Activated CD8-positive, alpha-beta T cell treated with anti-CD3 and anti-CD28 coated beads for 36 hours (primary cell): Measurements from ENCODE around the gene PKD1L1. TPM values are rescaled to one million over a fixed set of nuclear protein-coding genes. Genes with fewer than 3 reads are reported as not detected.
A peak's percentile ranks its signal among the peaks of the same experiment; 100 is the strongest.

Source experiments
- ATAC-seq: fragments of 200-7000 bp; cut with Tn5 transposase; one replicate; pipeline ENCODE4 v1.10.0; 2021; ENCODE audit warnings: mild to moderate bottlenecking, moderate library complexity
- CTCF ChIA-PET: fragments of 350-600 bp; sonication (Branson Sonifier 250); formaldehyde crosslinking; loops from one replicate; lab custom pipeline; 2021; ENCODE audit warnings: antibody characterized with exemption; lab: Charles Lee
- POLR2A ChIA-PET: fragments of 350-600 bp; sonication (Branson Sonifier 250); formaldehyde crosslinking; loops from one replicate; lab custom pipeline; 2021; ENCODE audit warnings: antibody characterized with exemption; lab: Charles Lee
- DNase-seq: peaks from one replicate; pipeline ENCODE4 v3.0.0-alpha.2; 2020
- H3K27ac Mint-ChIP-seq: one replicate; pipeline ENCODE4 v1.8.0; 2021; ENCODE audit warnings: mild to moderate bottlenecking, mixed read lengths
- H3K27me3 Mint-ChIP-seq: one replicate; pipeline ENCODE4 v1.8.0; 2021; ENCODE audit warnings: mixed read lengths
- H3K36me3 Mint-ChIP-seq: one replicate; pipeline ENCODE4 v1.8.0; 2021; ENCODE audit warnings: low read depth, mixed read lengths
- H3K4me1 Mint-ChIP-seq: one replicate; pipeline ENCODE4 v1.8.0; 2021; ENCODE audit warnings: low read depth, mixed read lengths
- H3K4me3 Mint-ChIP-seq: one replicate; pipeline ENCODE4 v1.8.0; 2021; ENCODE audit warnings: mild to moderate bottlenecking, moderate library complexity, mixed read lengths
- H3K9me3 Mint-ChIP-seq: one replicate; pipeline ENCODE4 v1.8.0; 2021; ENCODE audit warnings: mixed read lengths
- intact Hi-C: fragments of 100-400 bp; cut with micrococcal nuclease; formaldehyde crosslinking; loops from one replicate; pipeline ENCODE4 v1.10.0; 2022
- total RNA-seq, 2 experiments: library from RNA; stranded (reverse); gene quantifications; one replicate each; pipeline ENCODE4 v1.2.3, GENCODE V29; 2021
- TF ChIP-seq, protein P1 (sequence below): fragments of 200-600 bp; IDR thresholded peaks from one replicate; pipeline ENCODE4 v1.8.0; 2022; ENCODE audit warnings: antibody characterized with exemption, mild to moderate bottlenecking

PKD1L1 gene
- total RNA-seq, 2 experiments from 2014 or later = 0.09 to 0.20 TPM

DNA sequence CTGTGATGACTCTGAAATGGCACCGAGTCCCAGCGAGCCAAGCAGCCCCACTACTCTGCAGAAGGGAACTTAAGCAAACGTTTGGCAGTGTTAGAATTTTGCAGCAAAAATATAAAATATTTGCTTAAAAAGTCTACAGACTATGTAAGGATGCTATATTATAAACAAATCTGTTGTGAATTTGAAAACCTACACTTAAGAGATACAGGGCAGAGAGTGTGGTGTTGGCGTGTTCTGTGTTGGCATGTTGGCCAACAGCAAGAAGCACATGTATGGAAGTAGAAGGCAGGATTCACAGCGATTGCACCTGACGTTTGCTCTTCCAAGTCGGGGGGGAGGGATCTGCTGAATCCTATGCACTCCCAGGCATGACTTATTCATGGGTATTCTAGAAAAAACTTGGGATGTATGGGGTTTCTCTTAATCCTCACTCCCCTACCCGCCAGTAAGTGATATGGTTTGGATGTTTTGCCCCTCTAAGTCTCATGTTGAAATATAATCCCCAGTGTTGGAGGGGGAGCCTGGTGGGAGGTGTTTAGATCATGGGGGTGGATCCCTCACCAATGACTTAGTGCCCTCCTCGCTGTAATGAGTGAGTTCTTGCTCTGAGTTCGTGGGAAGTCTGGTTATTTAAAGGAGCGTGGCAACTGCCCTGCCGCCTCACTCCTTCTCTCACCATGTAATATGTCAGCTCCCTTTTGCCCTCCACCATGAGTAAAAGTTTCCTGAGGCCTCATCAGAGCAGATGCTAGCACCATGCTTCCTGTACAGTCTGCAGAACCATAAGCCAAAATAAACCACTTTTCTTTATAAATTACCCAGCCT is 62.1 kb downstream of the PKD1L1 start:
- Mint-ChIP-seq H3K9me3 (no peaks in the 10 kb centered on the region), H3K27ac (no peak overlapping the region), H3K4me3 (no peak overlapping the region), H3K4me1 (no peaks in the 10 kb centered on the region), H3K36me3 (no peaks in the 10 kb centered on the region), H3K27me3 (no peaks in the 10 kb centered on the region)
- intact Hi-C loops = no loop called here
- ChIA-PET POLR2A (no interaction called here), CTCF (no interaction called here)
- DNase-seq (no peak), ATAC-seq (no peak)
- TF ChIP-seq, protein P1, sequence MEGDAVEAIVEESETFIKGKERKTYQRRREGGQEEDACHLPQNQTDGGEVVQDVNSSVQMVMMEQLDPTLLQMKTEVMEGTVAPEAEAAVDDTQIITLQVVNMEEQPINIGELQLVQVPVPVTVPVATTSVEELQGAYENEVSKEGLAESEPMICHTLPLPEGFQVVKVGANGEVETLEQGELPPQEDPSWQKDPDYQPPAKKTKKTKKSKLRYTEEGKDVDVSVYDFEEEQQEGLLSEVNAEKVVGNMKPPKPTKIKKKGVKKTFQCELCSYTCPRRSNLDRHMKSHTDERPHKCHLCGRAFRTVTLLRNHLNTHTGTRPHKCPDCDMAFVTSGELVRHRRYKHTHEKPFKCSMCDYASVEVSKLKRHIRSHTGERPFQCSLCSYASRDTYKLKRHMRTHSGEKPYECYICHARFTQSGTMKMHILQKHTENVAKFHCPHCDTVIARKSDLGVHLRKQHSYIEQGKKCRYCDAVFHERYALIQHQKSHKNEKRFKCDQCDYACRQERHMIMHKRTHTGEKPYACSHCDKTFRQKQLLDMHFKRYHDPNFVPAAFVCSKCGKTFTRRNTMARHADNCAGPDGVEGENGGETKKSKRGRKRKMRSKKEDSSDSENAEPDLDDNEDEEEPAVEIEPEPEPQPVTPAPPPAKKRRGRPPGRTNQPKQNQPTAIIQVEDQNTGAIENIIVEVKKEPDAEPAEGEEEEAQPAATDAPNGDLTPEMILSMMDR = no peak

- Mint-ChIP-seq H3K27me3 (no peaks in the 10 kb centered on the region), H3K36me3 (no peaks in the 10 kb centered on the region), H3K4me1 (no peaks in the 10 kb centered on the region), H3K4me3 (no peak overlapping the region), H3K27ac (no peak overlapping the region), H3K9me3 (no peaks in the 10 kb centered on the region)
- intact Hi-C loops = no loop called here
- CTCF ChIA-PET = no interaction called here
- TF ChIP-seq, protein P1 = no peak
- no peak for DNase-seq
- POLR2A ChIA-PET = no interaction called here
- ATAC-seq = peak; percentile 17
These were observed 62.8 kb downstream of the PKD1L1 start for GRCh38 chr7:47885309-47885986.

DNA sequence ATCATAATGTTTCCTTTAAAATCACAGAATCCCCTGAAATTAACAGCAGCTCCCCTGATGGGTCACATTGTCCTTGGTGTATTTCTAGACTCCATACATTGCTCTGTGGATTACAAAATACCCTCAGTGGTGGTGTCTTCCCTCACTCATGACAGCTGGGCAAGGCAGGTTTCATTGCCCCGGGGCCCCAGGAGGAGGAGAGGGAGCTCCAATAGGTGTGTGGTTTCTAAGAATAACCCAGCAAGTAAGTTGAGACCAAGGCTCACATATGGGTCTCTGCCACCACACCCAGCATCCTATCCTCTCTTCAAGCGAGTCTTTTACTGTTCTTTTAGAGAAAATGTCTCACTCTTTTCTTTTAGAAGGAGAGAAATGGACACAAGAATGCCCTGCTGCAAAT is 63.6 kb downstream of the PKD1L1 start:
- CTCF ChIA-PET = interaction anchor here (1.4 kb wide), 1 partner anchor 60 kb away, joined by 4 read pairs; no protein-coding TSS in a partner anchor
- no peak for DNase-seq
- no peaks in the 10 kb centered on the region for H3K27me3 Mint-ChIP-seq

GRCh38 chr7:47882635-47883034 is 65.6 kb downstream of the PKD1L1 start:
- Mint-ChIP-seq H3K4me1 (no peaks in the 10 kb centered on the region), H3K9me3 (no peaks in the 10 kb centered on the region), H3K27ac (no peak overlapping the region), H3K27me3 (no peaks in the 10 kb centered on the region), H3K4me3 (no peak overlapping the region), H3K36me3 (no peaks in the 10 kb centered on the region)
- intact Hi-C loops = no loop called here
- TF ChIP-seq, protein P1 = no peak
- ATAC-seq (no peak), DNase-seq (no peak)
- CTCF ChIA-PET = no interaction called here
- POLR2A ChIA-PET = no interaction called here

More for the DNA sequence above, 63.6 kb downstream of the PKD1L1 start:
- H3K36me3 Mint-ChIP-seq = no peaks in the 10 kb centered on the region
- H3K4me1 Mint-ChIP-seq = no peaks in the 10 kb centered on the region
- no peaks in the 10 kb centered on the region for H3K9me3 Mint-ChIP-seq
- no peak overlapping the region for H3K27ac Mint-ChIP-seq
- no peak overlapping the region for H3K4me3 Mint-ChIP-seq
- no peak for ATAC-seq
- POLR2A ChIA-PET = no interaction called here
- TF ChIP-seq, protein P1 = no peak
- intact Hi-C loops = no loop called here

DNA sequence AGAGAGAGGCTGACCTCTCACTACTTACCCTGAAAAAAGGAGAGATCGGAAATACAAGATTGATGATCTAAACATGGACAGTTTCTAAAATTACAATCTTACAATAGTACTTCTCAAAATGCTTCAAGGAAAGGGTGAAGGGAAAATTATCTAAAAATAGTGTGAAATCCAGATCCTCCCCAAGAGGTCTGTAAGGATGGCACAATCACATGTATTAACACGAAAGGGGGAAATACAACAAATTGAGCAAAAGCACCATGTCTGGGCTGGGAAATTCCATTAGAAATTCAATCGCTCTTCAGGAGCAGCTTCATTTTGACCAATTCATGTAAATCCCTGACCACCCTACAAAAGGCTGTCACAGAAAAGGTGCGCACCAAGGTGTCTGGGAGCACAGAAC is 67.0 kb downstream of the PKD1L1 start:
- intact Hi-C loops = no loop called here
- no peak overlapping the region for H3K4me3 Mint-ChIP-seq
- H3K36me3 Mint-ChIP-seq = no peaks in the 10 kb centered on the region
- ChIA-PET CTCF (no interaction called here), POLR2A (no interaction called here)
- TF ChIP-seq, protein P1 = no peak
- H3K27me3 Mint-ChIP-seq = no peaks in the 10 kb centered on the region
- no peak for DNase-seq
- no peak overlapping the region for H3K27ac Mint-ChIP-seq
- H3K4me1 Mint-ChIP-seq = no peaks in the 10 kb centered on the region
- no peaks in the 10 kb centered on the region for H3K9me3 Mint-ChIP-seq
- no peak for ATAC-seq
